ENCODE measurements around the gene VAV2.

Gene VAV2

GRCh38 chr9:133980864-133981588 is 11.1 kb downstream of the VAV2 start:
- no peak for DNase-seq (ENCODE audit: low read depth in 2 of 2)

- no peak for DNase-seq (ENCODE audit: low read depth in 2 of 2)
These were observed 11.9 kb downstream of the VAV2 start for GRCh38 chr9:133979921-133980863.

DNA sequence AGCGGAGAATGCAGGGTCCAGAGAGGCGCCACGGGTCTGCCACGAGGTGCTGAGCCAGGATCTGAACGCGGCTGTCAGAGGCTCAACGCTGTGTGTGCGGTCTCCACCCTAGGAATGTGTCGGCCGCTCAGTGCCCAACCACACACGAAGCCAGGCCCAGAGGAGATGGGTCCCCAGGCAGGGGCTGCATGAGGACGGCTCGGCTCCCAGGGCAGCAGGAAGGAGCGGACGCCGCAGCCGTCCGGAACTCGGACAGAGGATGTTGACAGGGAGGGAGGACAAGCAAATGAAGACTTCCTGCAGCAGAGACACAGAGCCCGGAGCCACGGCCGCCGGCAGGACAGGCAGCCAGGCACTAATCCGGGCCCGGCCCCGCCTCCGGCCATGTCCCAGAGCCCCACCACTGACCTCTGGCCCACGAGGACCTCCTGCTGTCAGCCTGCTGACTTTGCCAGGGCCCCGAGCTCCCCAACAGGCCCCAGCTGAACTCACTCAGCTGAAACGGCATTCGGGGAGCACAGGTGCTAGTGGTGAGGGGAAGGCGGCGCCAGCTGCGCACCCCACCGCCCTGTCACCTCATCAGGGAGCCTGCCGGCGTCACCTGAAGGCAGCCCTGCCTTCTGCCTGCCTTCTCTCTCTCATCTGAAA is 12.7 kb downstream of the VAV2 start:
- no peak for DNase-seq (ENCODE audit: low read depth in 2 of 2)

DNA sequence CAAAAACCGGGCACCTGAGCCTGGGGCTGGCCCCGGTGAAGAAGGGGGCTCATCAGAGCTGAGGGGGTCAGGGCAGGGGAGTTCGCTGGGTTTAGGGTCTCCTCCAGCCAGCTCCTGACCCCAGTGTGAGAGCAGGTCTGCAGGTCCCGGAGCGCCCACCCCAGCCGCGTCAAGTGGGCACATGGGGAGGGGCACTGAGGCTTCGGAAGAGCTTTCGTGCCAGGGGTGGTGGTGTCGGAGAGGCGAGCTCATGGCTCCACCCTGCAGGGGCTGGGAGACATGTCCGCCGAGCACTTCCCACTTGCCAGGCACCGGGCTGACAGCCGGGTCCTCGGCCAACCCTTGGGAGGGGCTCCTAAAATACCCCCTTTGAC is 13.2 kb downstream of the VAV2 start:
- no peak for DNase-seq (ENCODE audit: low read depth in 2 of 2)

DNA sequence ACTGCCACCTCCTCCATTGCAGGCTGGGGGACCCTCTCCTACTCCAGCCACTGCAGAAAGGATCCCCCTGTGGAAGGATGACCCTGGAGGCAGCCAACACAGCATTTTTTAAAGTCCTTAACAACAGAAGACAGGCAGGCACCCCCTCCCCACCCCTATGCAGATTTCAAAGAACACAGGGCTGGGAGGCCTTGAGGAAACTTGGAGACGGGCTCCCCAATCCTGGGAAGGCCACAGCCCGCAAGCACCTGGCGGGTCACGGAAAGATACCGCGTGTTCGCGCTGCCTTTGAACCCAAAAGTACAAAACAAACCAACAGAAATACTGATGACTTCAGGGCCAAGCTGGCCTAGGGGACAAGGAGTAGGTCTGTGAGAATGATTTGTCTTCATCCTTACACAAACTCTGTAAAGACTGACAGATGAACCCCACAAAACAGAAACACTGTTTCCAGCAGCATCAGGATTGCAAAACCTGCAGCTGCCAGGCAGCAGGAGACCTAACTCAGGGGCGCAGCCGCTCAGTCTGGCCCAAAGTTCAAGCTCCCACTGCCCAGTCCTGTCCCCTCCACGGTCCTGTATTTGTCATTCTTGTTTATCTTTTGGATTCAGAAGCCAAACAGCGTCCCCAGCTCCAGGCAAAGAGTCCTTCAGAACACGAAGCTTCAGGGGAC is 13.8 kb downstream of the VAV2 start:
- DNase-seq (ENCODE audit: low read depth in 2 of 2) = no peak

DNA sequence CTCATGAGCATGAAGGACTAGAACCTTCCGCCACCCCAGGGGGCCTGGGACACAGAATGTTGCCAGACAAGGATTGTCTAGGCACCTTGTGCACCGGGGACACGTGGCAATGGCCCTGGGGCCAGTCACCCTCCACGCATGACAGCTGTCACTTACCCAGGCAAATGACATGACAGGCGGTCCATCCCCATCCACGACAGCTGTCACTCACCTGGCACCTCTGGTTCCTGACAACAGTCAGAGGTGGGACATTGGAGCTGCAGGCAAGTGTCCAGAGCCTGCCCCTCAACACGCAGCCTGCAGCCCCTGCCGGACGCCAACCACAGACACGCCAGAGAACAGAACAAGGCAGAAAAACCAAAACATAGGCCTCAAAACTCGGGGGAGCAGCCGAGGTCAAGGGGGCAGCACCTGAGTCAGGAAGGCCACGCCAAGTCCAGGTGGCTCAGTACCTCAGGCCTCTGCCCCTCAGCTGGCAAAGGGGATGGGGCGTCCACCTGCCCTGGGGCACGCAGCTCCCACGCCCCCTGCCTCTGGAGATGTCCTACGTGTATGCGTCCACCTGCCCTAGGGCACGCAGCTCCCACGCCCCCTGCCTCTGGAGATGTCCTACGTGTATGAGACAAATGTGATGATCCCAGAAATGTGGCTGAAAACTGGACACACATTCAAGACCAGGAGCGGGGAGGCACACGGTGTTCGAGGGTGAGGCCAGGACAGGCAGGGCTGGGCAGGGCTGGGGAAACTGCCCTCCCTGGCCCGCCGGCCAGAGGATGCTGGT is 14.5 kb downstream of the VAV2 start:
- no peak for DNase-seq (ENCODE audit: low read depth in 2 of 2)

- DNase-seq (ENCODE audit: low read depth in 2 of 2) = no peak
These were observed 15.2 kb downstream of the VAV2 start for GRCh38 chr9:133976887-133977286.

DNA sequence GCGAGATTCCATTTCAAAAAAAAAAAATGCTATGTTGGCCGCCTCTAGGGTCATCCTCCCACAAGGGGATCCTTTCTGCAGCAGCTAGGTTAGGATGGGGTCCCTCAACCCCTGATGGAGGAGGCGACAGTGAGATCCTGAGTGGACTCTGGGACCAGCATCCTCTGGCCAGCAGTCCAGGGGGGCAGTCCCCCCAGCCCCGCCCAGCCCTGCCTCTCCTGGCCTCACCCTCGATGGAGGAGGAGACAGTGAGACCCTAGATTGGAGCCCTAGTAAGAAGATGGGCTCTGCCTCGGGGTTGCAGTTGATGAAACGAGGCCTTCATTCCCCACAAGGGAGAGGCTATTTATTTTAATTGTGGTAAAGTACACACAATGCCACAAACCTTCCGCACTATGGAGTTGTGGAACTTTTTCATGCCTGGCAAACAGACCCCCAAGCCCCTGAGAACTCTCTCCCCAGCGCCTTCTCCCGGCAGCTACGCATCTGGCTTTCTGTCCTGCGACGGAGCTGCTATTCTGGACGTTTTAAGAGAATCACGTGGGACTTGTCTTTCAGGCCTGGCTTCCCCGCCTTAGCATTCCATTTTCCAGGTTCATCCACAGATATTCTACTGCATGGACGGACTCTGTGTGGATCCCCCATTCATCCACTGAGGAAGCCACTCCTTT is 15.8 kb downstream of the VAV2 start:
- DNase-seq (ENCODE audit: low read depth in 2 of 2) = no peak

- DNase-seq (ENCODE audit: low read depth in 2 of 2) = no peak
These were observed 16.6 kb downstream of the VAV2 start for GRCh38 chr9:133975511-133975910.

DNA sequence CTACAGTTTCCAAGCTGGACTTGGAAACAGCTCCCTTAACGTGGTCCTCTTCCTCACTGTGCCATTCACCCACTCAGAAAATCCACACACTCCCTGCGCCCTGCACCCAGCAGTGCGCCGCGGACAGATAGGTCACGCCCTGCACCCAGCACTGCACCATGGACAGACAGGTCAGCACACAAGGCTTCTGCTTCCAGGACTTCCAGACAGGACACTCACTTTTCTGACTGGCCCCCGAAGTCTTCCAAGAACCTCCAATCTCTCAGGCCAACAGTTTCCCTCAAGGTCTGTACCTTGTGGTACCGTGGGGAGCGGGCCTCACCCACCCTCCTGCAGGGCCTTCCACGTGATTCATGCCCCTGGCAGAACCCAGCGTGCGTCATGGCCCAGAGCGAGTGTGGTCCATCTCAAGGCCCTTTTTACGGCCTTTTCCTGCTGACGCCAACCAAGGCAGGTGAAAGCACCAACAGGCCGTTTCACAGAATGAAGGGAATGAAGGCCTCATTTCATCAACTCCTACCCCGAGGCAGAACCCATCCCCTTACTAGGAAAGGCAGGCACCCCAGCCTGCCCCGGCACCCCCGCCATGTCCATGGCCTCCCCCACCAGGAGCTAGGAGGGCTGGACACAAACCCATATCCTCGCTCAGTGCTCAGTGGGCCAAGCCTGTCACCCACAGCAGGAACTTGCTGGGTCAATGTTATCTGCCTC is 17.3 kb downstream of the VAV2 start:
- DNase-seq (ENCODE audit: low read depth in 2 of 2) = no peak

- DNase-seq (ENCODE audit: low read depth in 2 of 2) = no peak
These were observed 18.1 kb downstream of the VAV2 start for GRCh38 chr9:133973791-133974630.

DNA sequence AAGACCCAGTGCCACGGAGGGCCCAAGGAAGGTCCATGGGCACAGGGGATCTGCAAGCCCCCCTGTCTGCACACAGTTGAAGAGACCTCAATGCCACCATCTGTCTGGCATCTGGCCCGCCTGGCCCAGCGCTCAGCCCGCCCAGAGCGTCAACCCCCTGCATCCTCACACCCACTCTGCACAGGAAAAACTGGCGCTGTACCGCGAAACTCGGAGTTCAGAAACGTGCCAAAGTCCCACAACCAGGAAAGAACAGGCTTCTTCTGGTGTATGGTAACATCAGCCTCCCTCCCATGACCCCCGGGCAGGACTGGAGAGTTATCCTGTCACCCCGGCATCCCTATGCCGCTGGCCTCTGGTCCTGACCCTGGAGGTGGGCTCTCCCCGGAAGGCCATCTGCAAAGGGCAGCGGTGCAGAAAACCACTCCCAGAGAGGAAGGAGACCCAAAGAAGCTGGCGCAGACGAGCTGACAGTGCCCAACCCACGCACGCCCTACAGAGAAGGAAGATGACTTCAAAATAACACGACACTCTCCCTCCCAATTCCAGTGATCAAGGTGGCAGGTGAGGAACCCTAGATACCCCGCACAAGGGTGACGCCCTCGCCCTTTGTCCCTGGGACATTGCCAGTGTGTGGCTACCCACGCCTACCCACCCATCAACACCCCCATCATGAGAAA is 18.9 kb downstream of the VAV2 start:
- no peak for DNase-seq (ENCODE audit: low read depth in 2 of 2)

DNA sequence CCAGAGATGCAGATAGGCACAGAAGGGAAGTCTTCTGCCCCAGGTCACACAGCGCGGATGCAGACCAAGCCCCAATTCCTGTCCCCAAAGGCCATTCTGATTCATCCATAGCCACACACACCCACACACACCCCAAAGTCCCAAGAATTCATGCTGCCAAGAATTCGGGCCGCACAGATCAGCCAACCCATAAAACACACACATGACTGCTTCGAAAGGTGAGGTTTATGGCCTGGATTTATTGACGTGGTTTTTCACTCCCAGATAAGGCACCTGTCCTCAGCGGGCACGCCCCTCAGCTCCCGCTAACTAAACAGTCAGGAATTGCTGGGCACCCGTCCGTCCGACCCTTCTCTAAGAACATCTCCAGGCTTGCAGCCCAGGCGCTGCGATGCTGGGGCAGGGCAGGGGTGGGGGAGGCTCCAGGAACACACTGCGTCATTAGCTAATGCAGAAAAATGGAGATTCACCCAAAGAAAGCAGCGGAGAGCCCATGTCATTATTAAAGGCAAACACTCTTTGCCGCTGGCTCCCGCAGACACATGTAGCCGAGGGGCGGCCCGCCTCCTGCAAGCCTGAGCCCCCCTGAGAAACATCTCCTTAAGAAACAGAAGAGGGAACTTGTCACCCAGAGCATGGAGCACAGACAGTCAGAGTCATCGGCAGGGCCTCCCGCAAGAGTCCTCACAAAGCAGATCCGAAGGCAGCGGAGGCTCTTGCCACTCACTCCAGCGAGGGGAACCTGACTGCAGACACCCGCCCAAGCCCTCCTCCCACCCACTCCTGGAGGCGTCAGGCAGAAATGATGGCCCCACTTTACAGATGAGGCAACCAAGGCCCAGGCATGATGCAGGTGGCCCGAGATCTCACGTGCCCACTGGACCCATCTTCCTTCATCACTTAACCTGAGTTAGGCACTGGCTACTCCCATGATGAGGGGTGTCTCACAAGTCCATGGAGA is 19.9 kb downstream of the VAV2 start:
- no peak for DNase-seq (ENCODE audit: low read depth in 2 of 2)

DNA sequence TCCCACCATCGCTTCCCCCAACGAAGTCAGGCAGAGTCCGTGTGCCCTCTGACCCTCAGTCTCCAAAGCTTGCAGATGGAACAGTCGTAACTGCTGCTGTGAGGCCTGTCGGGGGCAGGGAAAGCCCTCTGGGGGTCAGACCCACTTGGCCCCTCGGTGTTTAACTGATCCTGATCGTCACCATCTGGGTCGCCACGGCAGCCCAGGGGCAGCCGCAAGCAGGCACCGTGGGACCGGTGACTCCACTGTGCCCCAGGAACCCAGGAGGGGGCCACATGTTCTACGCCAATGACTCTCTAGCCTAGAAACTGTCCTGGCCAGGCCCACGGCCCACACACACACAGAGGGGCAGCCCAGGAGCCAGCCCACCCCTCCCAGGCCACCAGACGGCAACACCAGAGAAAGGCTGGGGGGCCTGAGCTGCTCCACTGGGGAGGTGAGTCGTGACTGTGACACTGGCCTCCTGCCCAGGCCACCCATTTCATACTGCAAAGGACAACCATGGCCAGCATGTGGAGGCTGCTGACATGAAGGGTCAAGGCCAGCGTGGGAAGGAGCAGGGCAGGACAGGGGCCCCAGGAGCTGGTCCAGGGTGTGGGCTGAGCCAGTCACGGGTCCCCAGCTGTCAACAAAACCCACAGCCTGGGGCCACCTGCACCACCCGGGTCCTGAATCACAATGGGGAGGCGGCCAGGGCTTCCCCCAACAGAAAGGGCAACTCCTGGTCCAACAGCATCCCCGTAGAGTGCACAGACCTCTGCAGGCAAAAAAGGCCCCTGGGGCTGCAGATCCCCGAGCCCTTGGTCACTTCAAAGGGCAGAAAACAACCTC is 20.8 kb downstream of the VAV2 start:
- no peak for DNase-seq (ENCODE audit: low read depth in 2 of 2)

DNA sequence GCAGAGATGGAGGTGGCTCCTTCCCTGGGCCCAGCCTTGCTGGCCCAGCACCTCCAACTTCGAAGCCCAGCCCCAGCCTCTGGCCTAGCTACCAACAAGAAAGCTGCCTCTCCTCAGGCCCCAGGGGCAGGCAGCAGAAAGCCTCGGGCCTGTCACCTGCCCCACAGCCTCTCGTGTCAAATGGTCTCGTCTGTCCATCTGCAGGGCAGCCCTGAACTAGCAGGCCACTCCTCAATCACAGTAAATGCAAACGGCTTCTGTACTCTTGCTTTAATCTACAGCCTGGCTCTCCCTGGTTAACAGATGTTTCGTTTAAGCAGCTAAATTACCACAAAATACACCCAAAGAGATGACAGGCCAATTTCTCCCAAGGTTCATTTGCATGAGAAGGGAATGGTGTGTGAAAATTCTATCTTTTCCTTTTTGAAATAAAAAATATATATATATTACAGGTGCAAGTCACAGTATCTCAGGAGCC is 21.5 kb downstream of the VAV2 start:
- DNase-seq (ENCODE audit: low read depth in 2 of 2) = no peak

Data from stimulated activated CD4-positive, alpha-beta T cell treated with anti-CD3 and anti-CD28 coated beads, Interleukin-1b, Interleukin-23, amount 100 ng/mL, for 1 hour (primary cell).